Effector memory CD4-positive, alpha-beta T cell (primary cell): ENCODE results near the gene SHANK3.

Experiments used
- DNase-seq, 3 donors: peaks; one replicate each; pipeline ENCODE4 v3.0.0-alpha.2; 2020
- H3K27ac ChIP-seq: 2 replicates; pipeline ENCODE4 v1.7.0; 2013; ENCODE audit warnings: mild to moderate bottlenecking, low read length, moderate library complexity; ENCODE audit not compliant: insufficient read depth, poor library complexity, severe bottlenecking
- H3K27me3 ChIP-seq: replicated peaks from 2 replicates; pipeline ENCODE4 v1.7.0; 2013; ENCODE audit warnings: mild to moderate bottlenecking, low read length; ENCODE audit not compliant: insufficient read depth, control insufficient read depth, poor library complexity, severe bottlenecking
- H3K36me3 ChIP-seq: 2 replicates; pipeline ENCODE4 v1.7.0; 2013; ENCODE audit warnings: mild to moderate bottlenecking, low read length, moderate library complexity; ENCODE audit not compliant: control insufficient read depth, insufficient read depth
- H3K4me1 ChIP-seq: 2 replicates; pipeline ENCODE4 v1.7.0; 2013; ENCODE audit warnings: low read length, mild to moderate bottlenecking; ENCODE audit not compliant: control insufficient read depth, insufficient read depth, poor library complexity, severe bottlenecking
- H3K4me3 ChIP-seq: 2 replicates; pipeline ENCODE4 v1.7.0; 2013; ENCODE audit warnings: low read length, low read depth, mild to moderate bottlenecking; ENCODE audit not compliant: insufficient read depth, poor library complexity, severe bottlenecking
- H3K9me3 ChIP-seq: 2 replicates; pipeline ENCODE4 v1.7.0; 2013; ENCODE audit warnings: mild to moderate bottlenecking, low read length, moderate library complexity; ENCODE audit not compliant: control insufficient read depth

SHANK3 gene

DNA sequence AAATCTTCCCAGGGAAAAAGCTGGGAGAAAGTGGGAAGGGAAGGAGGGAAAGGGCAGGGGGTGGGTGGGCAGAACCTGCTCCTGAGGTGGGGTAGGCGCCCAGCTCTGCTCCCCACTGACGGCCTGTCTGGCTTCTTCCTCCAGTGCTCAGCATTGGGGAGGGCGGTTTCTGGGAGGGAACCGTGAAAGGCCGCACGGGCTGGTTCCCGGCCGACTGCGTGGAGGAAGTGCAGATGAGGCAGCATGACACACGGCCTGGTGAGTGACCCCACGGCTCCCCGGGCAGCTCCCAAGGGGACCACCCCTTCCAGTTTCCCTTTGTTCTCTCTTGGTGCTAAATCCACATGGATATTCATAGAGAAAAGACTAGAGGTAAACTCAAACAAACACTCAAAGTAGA lies 25.9 kb downstream of the SHANK3 start:
- no peak for DNase-seq
- Histone ChIP-seq H3K27ac (no peak overlapping the region), H3K27me3 (no peaks in the 10 kb centered on the region), H3K4me1 (no peaks in the 10 kb centered on the region), H3K9me3 (no peaks in the 10 kb centered on the region), H3K36me3 (no peaks in the 10 kb centered on the region), H3K4me3 (no peak overlapping the region)

DNA sequence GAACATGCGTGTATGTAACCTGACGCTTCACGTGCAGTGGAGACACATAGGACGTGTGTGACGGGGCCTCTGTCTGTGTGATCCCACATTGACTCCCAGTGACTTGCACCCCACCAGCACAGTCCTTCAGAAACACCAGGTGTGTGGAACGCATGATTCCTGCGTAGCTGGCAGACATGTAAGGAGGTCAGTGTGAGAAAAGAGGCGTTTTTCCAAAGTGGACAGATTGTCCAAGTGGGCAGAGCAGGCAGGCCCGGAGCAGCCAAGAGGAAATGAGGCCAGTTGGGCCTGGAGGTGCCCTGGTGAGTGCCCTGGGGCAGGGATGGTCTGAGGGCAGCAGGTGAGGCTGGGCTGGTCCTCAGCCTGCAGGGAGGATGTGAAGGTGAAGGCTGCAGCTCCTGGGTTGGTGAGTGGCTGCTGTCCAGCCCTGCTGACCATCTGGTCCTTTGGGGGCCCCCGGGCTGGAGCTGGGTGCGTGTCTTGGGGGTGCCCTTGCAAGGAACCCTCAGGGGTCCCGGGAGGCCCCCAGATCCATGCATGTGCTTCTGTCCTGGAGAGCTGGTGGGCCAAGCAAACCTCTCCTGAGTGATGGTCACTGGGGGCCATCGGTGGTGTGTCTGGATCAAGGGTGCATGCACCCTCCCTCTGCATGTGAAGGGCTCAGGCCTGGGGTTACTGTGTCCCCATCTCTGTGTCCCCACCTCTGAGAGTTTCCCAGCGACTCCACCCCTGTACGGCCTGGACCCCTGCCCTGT lies 26.6 kb downstream of the SHANK3 start:
- Histone ChIP-seq H3K27ac (no peak overlapping the region), H3K36me3 (no peaks in the 10 kb centered on the region), H3K4me1 (no peaks in the 10 kb centered on the region), H3K4me3 (no peak overlapping the region), H3K27me3 (no peaks in the 10 kb centered on the region), H3K9me3 (no peaks in the 10 kb centered on the region)
- no peak for DNase-seq

DNA sequence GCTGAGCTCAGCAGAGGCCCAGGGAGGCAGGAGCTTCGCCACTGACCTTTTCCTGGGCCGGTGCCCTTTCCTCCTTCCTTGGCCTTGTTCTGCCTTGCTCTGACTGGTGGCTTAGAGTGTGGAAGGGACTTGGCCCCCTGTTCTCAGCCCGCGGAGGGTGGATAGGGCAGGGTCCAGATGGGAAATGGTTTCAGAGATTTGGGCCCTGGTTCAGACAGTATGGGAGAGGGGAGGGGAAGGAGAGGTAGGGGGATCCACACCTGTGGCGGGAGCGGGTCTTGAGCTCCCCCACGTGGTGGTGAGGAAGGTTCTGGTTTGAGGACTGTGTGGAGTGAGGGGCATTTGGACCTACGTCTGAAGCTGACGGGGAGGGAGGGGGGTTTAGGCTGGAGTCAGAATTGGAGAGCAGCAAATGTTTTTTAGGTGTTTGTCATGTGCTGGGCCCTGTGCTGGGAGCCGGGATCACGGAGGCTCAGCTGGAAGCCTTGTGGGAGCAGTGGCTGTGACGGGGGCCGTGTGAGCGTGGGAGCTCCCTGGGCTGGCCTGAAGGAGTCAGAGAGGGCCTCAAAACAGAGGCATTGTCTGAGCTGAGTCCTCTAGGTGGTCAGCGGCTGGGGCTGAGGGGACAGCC lies 27.2 kb downstream of the SHANK3 start:
- no peaks in the 10 kb centered on the region for H3K36me3 ChIP-seq
- no peak overlapping the region for H3K27ac ChIP-seq
- H3K4me3 ChIP-seq: no peak overlapping the region
- H3K9me3 ChIP-seq: no peaks in the 10 kb centered on the region
- no peak for DNase-seq
- H3K4me1 ChIP-seq: no peaks in the 10 kb centered on the region
- H3K27me3 ChIP-seq: no peaks in the 10 kb centered on the region

DNA sequence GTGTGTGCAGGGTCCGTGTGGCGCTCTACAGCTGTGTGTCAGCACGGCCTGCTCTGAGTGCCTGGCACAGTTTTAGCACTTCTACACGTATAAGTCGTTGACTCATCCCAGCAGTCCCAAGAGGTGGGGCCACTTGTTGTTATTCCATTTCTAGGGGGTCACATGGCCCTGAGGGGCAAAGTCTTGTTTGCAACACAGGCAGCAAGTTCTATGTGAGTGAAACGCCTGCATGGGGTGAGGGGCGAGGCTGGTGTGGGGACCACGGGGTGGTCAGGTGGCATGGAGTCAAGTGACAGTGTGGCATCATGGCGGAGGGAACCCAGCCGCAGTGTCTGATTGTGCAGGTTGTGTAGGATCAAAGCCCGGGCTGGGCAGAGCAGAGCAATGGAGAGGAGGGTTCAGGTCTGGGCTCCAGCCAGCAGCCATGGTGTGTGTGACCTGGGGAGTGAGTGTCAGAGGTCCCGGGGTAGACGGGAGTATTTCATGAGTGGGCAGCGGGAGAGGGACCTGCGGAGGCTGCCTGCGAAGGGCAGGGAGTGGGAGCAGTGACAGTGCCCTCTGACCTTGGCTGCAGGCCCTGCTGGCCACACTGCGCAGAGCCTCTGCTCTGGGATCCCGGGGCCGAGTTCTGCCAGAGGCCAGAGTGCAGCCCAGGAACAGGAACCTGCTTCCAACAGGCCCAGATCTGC lies 27.9 kb downstream of the SHANK3 start:
- DNase-seq: no peak
- Histone ChIP-seq H3K27ac (no peak overlapping the region), H3K36me3 (no peaks in the 10 kb centered on the region), H3K9me3 (no peaks in the 10 kb centered on the region), H3K4me3 (no peak overlapping the region), H3K27me3 (no peaks in the 10 kb centered on the region), H3K4me1 (no peaks in the 10 kb centered on the region)

DNA sequence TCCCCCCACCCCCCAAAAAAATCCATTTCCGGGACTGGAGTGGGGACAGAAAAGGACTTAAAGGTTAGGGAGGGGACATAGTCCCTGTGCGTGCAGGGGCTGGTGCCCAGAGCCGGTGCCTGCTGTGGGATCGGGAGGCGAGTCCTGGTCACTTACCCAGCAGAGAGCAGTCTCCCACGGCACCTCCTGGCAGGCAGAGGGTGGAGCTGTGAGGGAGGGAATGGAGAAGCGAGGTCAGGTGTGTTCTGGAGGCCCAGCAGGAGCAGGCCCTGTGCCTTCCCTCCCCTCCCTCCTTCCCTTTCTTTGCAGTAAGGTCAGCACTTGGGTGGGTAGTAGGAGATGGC lies 28.4 kb downstream of the SHANK3 start:
- Histone ChIP-seq H3K9me3 (no peaks in the 10 kb centered on the region), H3K27ac (no peak overlapping the region), H3K4me1 (no peaks in the 10 kb centered on the region), H3K4me3 (no peak overlapping the region), H3K27me3 (no peaks in the 10 kb centered on the region), H3K36me3 (no peaks in the 10 kb centered on the region)
- no peak for DNase-seq

DNA sequence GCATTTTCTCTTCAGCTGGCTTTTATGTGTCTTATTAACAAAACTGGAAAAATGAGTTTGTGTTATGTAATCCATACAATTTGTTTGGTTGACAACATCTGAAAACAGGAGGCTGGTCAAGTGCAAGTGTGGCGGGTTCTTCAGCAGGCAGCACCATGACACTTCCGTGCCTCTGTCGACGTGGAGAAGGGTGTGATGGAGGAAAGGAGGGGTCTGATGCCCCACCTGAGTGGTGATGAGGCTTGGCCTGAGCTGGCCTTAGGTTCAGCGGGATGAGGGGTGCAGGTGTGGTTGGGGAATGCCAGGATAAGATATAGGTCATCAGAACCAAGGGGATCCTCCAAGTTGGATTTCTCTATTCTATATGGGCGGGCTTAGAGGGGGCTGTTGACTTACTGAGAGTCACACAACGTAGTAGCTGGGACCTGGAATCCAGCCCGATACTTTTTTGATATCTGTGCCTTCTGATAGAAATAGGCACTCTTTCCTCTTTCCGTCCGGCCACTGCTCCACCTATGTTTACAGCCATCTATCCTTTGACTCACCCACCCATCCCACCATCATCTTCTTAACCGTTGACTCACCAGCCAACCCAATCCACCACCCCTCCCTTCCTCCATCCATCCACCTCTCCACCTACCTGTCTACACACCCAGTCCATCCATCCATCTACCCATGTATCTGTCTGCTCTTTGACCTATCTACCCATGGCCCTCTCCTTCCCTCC lies 29.0 kb downstream of the SHANK3 start:
- no peak for DNase-seq
- Histone ChIP-seq H3K27ac (no peak overlapping the region), H3K9me3 (no peaks in the 10 kb centered on the region), H3K27me3 (no peaks in the 10 kb centered on the region), H3K4me1 (no peaks in the 10 kb centered on the region), H3K4me3 (no peak overlapping the region), H3K36me3 (no peaks in the 10 kb centered on the region)

DNA sequence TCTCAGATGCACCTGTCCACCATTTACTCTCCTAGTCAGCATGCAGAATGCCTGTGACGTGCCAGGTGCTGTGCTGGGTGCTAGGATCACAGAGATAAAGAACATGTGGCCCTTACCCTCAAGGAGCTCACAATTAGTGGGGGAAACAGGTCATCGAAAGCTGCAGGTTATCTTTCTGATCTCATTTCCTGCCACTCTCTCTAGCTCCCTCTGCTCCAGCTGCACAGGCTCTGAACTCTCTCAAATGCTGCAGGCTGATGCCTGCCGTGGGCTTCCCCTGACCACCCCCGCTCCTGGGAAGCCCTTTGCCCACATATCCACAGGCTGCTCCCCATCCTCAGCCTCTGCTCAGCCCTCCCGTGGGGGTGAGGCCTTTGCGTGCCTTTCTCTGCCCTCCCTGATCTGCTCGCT lies 29.6 kb downstream of the SHANK3 start:
- Histone ChIP-seq H3K36me3 (no peaks in the 10 kb centered on the region), H3K27ac (no peak overlapping the region), H3K4me1 (no peaks in the 10 kb centered on the region), H3K9me3 (no peaks in the 10 kb centered on the region), H3K4me3 (no peak overlapping the region), H3K27me3 (no peaks in the 10 kb centered on the region)
- DNase-seq: no peak

DNA sequence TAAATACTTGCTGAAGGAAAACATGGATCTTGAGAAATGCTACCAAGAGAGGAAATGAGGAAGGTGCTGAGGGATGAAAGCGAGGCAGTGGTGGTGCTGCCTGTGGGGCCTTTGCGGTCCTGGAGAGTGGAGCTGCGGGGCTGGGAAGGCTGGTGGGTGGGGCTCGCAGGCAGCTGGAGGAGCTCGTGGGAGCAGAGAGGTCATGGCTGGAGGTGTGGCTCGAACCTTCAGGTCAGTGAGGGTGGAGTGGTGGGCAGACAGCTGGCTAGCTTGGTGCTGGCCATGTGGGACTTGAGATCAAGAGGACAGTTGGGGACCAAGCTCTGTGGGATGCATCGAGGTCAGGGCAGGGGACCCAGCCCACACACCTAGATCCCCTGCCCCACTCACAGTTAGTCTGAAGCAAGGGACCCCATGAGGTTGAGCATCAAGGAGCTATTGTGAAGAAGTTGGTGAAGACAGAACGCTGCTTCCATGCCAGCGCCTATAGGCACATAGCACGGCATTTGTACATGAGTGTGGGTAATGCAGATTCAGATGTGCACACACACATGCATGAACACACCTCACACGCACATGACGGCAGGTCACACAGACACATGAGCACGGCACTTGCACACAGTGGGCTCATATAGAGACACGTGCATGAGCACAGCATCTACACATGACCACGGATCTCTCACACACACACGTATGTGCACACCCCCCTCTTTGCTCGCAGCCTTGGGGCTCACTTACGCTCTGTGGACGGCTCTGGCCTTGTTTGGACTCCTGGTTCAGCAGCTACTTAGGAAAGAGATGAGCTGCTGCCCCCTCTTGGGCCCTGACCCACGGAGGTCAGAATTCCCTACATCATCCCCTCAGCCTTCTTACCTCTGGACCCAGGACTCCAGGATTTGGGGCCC lies 30.4 kb downstream of the SHANK3 start:
- no peak for DNase-seq
- H3K36me3 ChIP-seq: no peaks in the 10 kb centered on the region
- H3K27ac ChIP-seq: no peak overlapping the region
- no peaks in the 10 kb centered on the region for H3K4me1 ChIP-seq
- no peak overlapping the region for H3K4me3 ChIP-seq
- H3K9me3 ChIP-seq: no peaks in the 10 kb centered on the region
- no peaks in the 10 kb centered on the region for H3K27me3 ChIP-seq

DNA sequence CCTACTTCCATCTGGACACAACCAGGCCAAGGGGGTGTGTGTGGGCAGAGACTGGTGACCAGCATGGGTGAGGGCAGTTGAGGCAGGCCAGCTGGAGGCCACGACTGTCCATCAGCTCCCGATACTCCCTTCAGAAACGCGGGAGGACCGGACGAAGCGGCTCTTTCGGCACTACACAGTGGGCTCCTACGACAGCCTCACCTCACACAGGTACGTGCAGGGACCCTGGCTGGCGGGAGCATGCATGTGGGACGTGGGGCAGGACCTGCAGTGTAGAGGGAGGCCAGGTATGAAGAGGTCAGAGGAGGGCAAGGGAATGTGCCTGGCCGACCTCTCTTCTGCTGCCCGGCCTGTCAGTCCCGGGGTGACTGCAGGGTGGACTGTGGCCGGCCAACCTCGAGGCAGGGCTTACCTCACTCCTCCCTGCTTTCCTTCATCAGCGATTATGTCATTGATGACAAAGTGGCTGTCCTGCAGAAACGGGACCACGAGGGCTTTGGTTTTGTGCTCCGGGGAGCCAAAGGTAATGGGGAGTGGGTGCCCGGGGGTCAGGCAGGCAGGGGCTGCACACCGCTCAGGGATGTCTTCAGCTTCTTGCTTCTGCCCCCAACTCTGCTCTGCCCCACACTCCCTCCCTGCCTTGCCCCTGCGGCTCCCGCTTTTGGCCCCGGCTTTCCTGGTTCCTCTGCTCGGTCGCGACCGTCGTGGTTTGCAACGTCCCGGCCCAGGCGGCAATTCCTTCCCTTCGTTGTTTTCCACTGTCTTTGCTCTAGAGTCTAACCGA lies 31.3 kb downstream of the SHANK3 start:
- no peak for DNase-seq
- H3K27me3 ChIP-seq: no peaks in the 10 kb centered on the region
- H3K9me3 ChIP-seq: no peaks in the 10 kb centered on the region
- H3K4me1 ChIP-seq: no peaks in the 10 kb centered on the region
- H3K36me3 ChIP-seq: no peaks in the 10 kb centered on the region
- no peak overlapping the region for H3K27ac ChIP-seq
- H3K4me3 ChIP-seq: no peak overlapping the region
